Motor neuron (in vitro differentiated cells): ENCODE measurements around the gene DIAPH3. TPM values are rescaled to one million over a fixed set of nuclear protein-coding genes. Genes with fewer than 3 reads are reported as not detected.

Source experiments
- ATAC-seq, 8 experiments: fragments of 200-7000 bp; cut with Tn5 transposase; replicated peaks in 6 of 8; 2 replicates each; pipeline ENCODE4 v1.8.0; 2021; ENCODE audit warnings: mild to moderate bottlenecking in 8 of 8, moderate library complexity in 8 of 8
- H3K27ac ChIP-seq, 2 donors: fragments of 250-450 bp; sonication (Bioruptor Pico); 2 replicates each; pipeline ENCODE4 v1.9.0; 2021; ENCODE audit warnings: antibody characterized with exemption in 2 of 2, mild to moderate bottlenecking in 2 of 2, moderate library complexity in 1 of 2
- H3K4me1 ChIP-seq, 2 donors: fragments of 250-450 bp; sonication (Bioruptor Pico); replicated peaks in 1 of 2; 2 replicates each; pipeline ENCODE4 v1.6.1; 2021; ENCODE audit warnings: antibody characterized with exemption in 2 of 2, mild to moderate bottlenecking in 2 of 2, moderate library complexity in 1 of 2
- H3K4me3 ChIP-seq, 5 donors: fragments of 250-450 bp; sonication (Bioruptor Pico); 2 replicates each; pipeline ENCODE4 v1.9.0; 2021; ENCODE audit warnings: antibody characterized with exemption in 5 of 5, mild to moderate bottlenecking in 5 of 5, moderate library complexity in 4 of 5
- WGBS, 10 experiments: fragments of 450-650 bp; shearing (Covaris generic); methylation state at CpG; one replicate each; pipeline ENCODE4 v1.0.0; 2022; 5-methylcytosine and 5-hydroxymethylcytosine counted together
- in situ Hi-C, 9 experiments: fragments of 400-800 bp; cut with MboI; loops; one replicate each; pipeline ENCODE4 v1.15.0; 2021; ENCODE audit warnings: low sequenced_read_pairs in 9 of 9, low pct_unique_long_range_greater_than_20kb in 2 of 9; ENCODE audit not compliant: unreplicated experiment in 9 of 9
- total RNA-seq, 8 experiments: library from RNA; unstranded; fragments of 300-600 nt; gene quantifications; 2 replicates each; pipeline versions ENCODE4 v1.2.3 to v1.2.4, GENCODE V29; 2022

The DIAPH3 gene
- total RNA-seq, 8 experiments from 2014 or later, result 0.25 to 11.2 (median 3.4) TPM

- Histone ChIP-seq H3K4me3 (no peak overlapping the region), H3K4me1 (peaks cover 0 to 14% of the 10 kb centered on the region in 2 donors), H3K27ac (no peak overlapping the region)
- WGBS, 10 experiments, result 70 to 100% (median 89%) methylated on average over 1 to 7 of the region's 7 CpGs
- no peak for ATAC-seq
- in situ Hi-C loops, result loop anchor here in 1 of 9 experiments (25.0 kb wide), 1 partner anchor 279 kb away; no protein-coding TSS in a partner anchor
Observed at GRCh38 chr13:59666504-59666903, 497.2 kb downstream of the DIAPH3 start.

- Histone ChIP-seq H3K27ac (no peak overlapping the region), H3K4me1 (peaks cover 1 to 14% of the 10 kb centered on the region in 2 donors), H3K4me3 (no peak overlapping the region)
- in situ Hi-C loops, result loop anchor here in 1 of 9 experiments (25.0 kb wide), 1 partner anchor 278 kb away; no protein-coding TSS in a partner anchor
- 67 to 100% (median 92%) methylated on average over 2 to 3 of the region's 3 CpGs; no CpG with 5 or more reads in 1 of the 10 experiments for WGBS, 10 experiments
- no peak for ATAC-seq
Observed at GRCh38 chr13:59665732-59666131, 498.0 kb downstream of the DIAPH3 start.

GRCh38 chr13:59665184-59665583 is 498.5 kb downstream of the DIAPH3 start:
- no peak overlapping the region for H3K27ac ChIP-seq
- in situ Hi-C loops, result loop anchor here in 1 of 9 experiments (25.0 kb wide), 1 partner anchor 278 kb away; no protein-coding TSS in a partner anchor

GRCh38 chr13:59664586-59664985 is 499.1 kb downstream of the DIAPH3 start:
- in situ Hi-C loops, result loop anchor here in 1 of 9 experiments (25.0 kb wide), 1 partner anchor 277 kb away; no protein-coding TSS in a partner anchor
- Histone ChIP-seq H3K27ac (no peak overlapping the region), H3K4me1 (peaks cover 7 to 21% of the 10 kb centered on the region in 2 donors), H3K4me3 (no peak overlapping the region)
- no peak for ATAC-seq
- WGBS, 10 experiments, result 13 to 90% (median 76%) methylated on average over 1 to 8 of the region's 8 CpGs; no CpG with 5 or more reads in 1 of the 10 experiments

More at GRCh38 chr13:59665184-59665583, 498.5 kb downstream of the DIAPH3 start:
- no peak for ATAC-seq
- H3K4me1 ChIP-seq, result peaks cover 7 to 16% of the 10 kb centered on the region in 2 donors
- H3K4me3 ChIP-seq, result no peak overlapping the region
- 64 to 100% (median 81%) methylated on average over 1 of the region's 1 CpG; no CpG with 5 or more reads in 2 of the 10 experiments for WGBS, 10 experiments

- 89 to 100% (median 96%) methylated on average over 1 to 6 of the region's 7 CpGs; no CpG with 5 or more reads in 3 of the 10 experiments for WGBS, 10 experiments
- H3K27ac ChIP-seq, result no peak overlapping the region
- H3K4me3 ChIP-seq, result no peak overlapping the region
- ATAC-seq, result no peak
- H3K4me1 ChIP-seq, result peaks cover 7 to 21% of the 10 kb centered on the region in 2 donors
- in situ Hi-C loops, result loop anchor here in 1 of 9 experiments (25.0 kb wide), 1 partner anchor 276 kb away; no protein-coding TSS in a partner anchor
Observed at GRCh38 chr13:59663707-59664106, 500.0 kb downstream of the DIAPH3 start.

- Histone ChIP-seq H3K27ac (no peak overlapping the region), H3K4me1 (peaks cover 7 to 9% of the 10 kb centered on the region in 2 donors), H3K4me3 (no peak overlapping the region)
- in situ Hi-C loops, result loop anchor here in 1 of 9 experiments (25.0 kb wide), 1 partner anchor 273 kb away; no protein-coding TSS in a partner anchor
- 37 to 100% (median 62%) methylated on average over 1 to 5 of the region's 5 CpGs for WGBS, 10 experiments
- ATAC-seq, result peak in 1 of 8 experiments; percentile 60
Observed at GRCh38 chr13:59660582-59660981, 503.1 kb downstream of the DIAPH3 start.

- 67 to 100% (median 90%) methylated on average over 1 to 5 of the region's 5 CpGs; no CpG with 5 or more reads in 1 of the 10 experiments for WGBS, 10 experiments
- ATAC-seq, result no peak
- Histone ChIP-seq H3K27ac (no peak overlapping the region), H3K4me1 (peaks cover 7% of the 10 kb centered on the region in 2 donors), H3K4me3 (no peak overlapping the region)
- in situ Hi-C loops, result loop anchor here in 1 of 9 experiments (25.0 kb wide), 1 partner anchor 273 kb away; no protein-coding TSS in a partner anchor
Observed at GRCh38 chr13:59659981-59660380, 503.7 kb downstream of the DIAPH3 start.

GRCh38 chr13:59658738-59659330 is 504.9 kb downstream of the DIAPH3 start:
- in situ Hi-C loops, result loop anchor here in 1 of 9 experiments (25.0 kb wide), 1 partner anchor 272 kb away; no protein-coding TSS in a partner anchor
- Histone ChIP-seq H3K4me1 (peaks cover 12 to 14% of the 10 kb centered on the region in 2 donors), H3K27ac (no peak overlapping the region), H3K4me3 (no peak overlapping the region)
- ATAC-seq, result no peak
- 73 to 100% (median 85%) methylated on average over 2 to 4 of the region's 6 CpGs; no CpG with 5 or more reads in 2 of the 10 experiments for WGBS, 10 experiments

- ATAC-seq, result peak in 1 of 8 experiments; percentile 9
- H3K27ac ChIP-seq, result no peak overlapping the region
- peaks cover 12 to 16% of the 10 kb centered on the region in 2 donors for H3K4me1 ChIP-seq
- in situ Hi-C loops, result loop anchor here in 1 of 9 experiments (25.0 kb wide), 1 partner anchor 271 kb away; no protein-coding TSS in a partner anchor
- no peak overlapping the region for H3K4me3 ChIP-seq
- WGBS, 10 experiments, result 40 to 100% (median 80%) methylated on average over 1 to 10 of the region's 12 CpGs; no CpG with 5 or more reads in 1 of the 10 experiments
Observed at GRCh38 chr13:59658027-59658737, 505.5 kb downstream of the DIAPH3 start.

- Histone ChIP-seq H3K4me3 (no peak overlapping the region), H3K4me1 (peaks cover 5 to 10% of the 10 kb centered on the region in 2 donors), H3K27ac (no peak overlapping the region)
- WGBS, 10 experiments, result 13 to 100% (median 54%) methylated on average over 1 to 2 of the region's 2 CpGs; no CpG with 5 or more reads in 3 of the 10 experiments
- ATAC-seq, result peak in 5 of 8 experiments; percentile 52 to 78 (median 63)
- in situ Hi-C loops, result loop anchor here in 1 of 9 experiments (25.0 kb wide), 1 partner anchor 267 kb away; no protein-coding TSS in a partner anchor
Observed at GRCh38 chr13:59653916-59654315, 509.8 kb downstream of the DIAPH3 start.

- H3K4me1 ChIP-seq, result peaks cover 5 to 10% of the 10 kb centered on the region in 2 donors
- in situ Hi-C loops, result loop anchor here in 1 of 9 experiments (25.0 kb wide), 1 partner anchor 264 kb away; no protein-coding TSS in a partner anchor
- WGBS, 10 experiments, result 36 to 100% (median 100%) methylated on average over 1 to 4 of the region's 5 CpGs; no CpG with 5 or more reads in 5 of the 10 experiments
- no peak overlapping the region for H3K27ac ChIP-seq
- no peak overlapping the region for H3K4me3 ChIP-seq
- no peak for ATAC-seq
Observed at GRCh38 chr13:59651479-59651878, 512.2 kb downstream of the DIAPH3 start.

- no peak for ATAC-seq
- H3K4me1 ChIP-seq, result peaks cover 12% of the 10 kb centered on the region in 2 donors
- peak overlapping the region; percentile 32 to 40 for H3K27ac ChIP-seq
- 29 to 60% (median 43%) methylated on average over 1 to 3 of the region's 3 CpGs; no CpG with 5 or more reads in 3 of the 10 experiments for WGBS, 10 experiments
- H3K4me3 ChIP-seq, result no peak overlapping the region
- in situ Hi-C loops, result no loop called here
Observed at GRCh38 chr13:59643906-59644626, 519.7 kb downstream of the DIAPH3 start.
